ENCODE results near the gene KHSRP. TPM values are rescaled to one million over a fixed set of nuclear protein-coding genes. Genes with fewer than 3 reads are reported as not detected.

The KHSRP gene
- total RNA-seq, 1 donor from 2014 or later, result 102 TPM

GRCh38 chr19:6450166-6450565 lies 25.6 kb upstream of the KHSRP start:
- Histone ChIP-seq H3K27me3 (no peaks in the 10 kb centered on the region), H3K27ac (no peak overlapping the region), H3K4me3 (no peak overlapping the region), H3K36me3 (peaks cover 3 to 24% of the 10 kb centered on the region in 2 donors), H3K9me3 (peaks cover 10% of the 10 kb centered on the region), H3K4me1 (no peaks in the 10 kb centered on the region)
- TF ChIP-seq POLR2AphosphoS5 (IDR thresholded peaks at IDR 0.05; ENCODE audit: insufficient read depth in 1 of 2, low read depth in 1 of 2) (no peak), POLR2A (IDR thresholded peaks at IDR 0.05) (no peak), CTCF (IDR thresholded peaks at IDR 0.05) (no peak)
- DNase-seq (ENCODE audit: extremely low spot score in 2 of 2), result no peak
- intact Hi-C loops (cut with DNase I), result no loop called here

- no peak overlapping the region for H3K4me3 ChIP-seq
- TF ChIP-seq POLR2A (IDR thresholded peaks at IDR 0.05), result no peak
- no peak for TF ChIP-seq POLR2AphosphoS5 (IDR thresholded peaks at IDR 0.05; ENCODE audit: insufficient read depth in 1 of 2, low read depth in 1 of 2)
- no peak for TF ChIP-seq CTCF (IDR thresholded peaks at IDR 0.05)
- H3K9me3 ChIP-seq, result no peaks in the 10 kb centered on the region
- no peaks in the 10 kb centered on the region for H3K4me1 ChIP-seq
- no peaks in the 10 kb centered on the region for H3K27me3 ChIP-seq
- no peak for DNase-seq (ENCODE audit: extremely low spot score in 2 of 2)
- H3K36me3 ChIP-seq, result peaks cover 0 to 3% of the 10 kb centered on the region in 2 donors
- intact Hi-C loops (cut with DNase I), result no loop called here
- H3K27ac ChIP-seq, result no peak overlapping the region
These were observed 23.4 kb upstream of the KHSRP start for GRCh38 chr19:6448045-6448444.

GRCh38 chr19:6446452-6446851 lies 21.8 kb upstream of the KHSRP start:
- Histone ChIP-seq H3K27ac (no peak overlapping the region), H3K4me1 (no peaks in the 10 kb centered on the region), H3K36me3 (no peaks in the 10 kb centered on the region), H3K4me3 (no peak overlapping the region), H3K9me3 (no peaks in the 10 kb centered on the region), H3K27me3 (no peaks in the 10 kb centered on the region)
- TF ChIP-seq POLR2A (IDR thresholded peaks at IDR 0.05) (no peak), POLR2AphosphoS5 (IDR thresholded peaks at IDR 0.05; ENCODE audit: insufficient read depth in 1 of 2, low read depth in 1 of 2) (no peak), CTCF (IDR thresholded peaks at IDR 0.05) (no peak)
- intact Hi-C loops (cut with DNase I), result no loop called here
- DNase-seq (ENCODE audit: extremely low spot score in 2 of 2), result no peak

GRCh38 chr19:6443986-6444385 lies 19.4 kb upstream of the KHSRP start:
- Histone ChIP-seq H3K27me3 (no peaks in the 10 kb centered on the region), H3K4me1 (no peaks in the 10 kb centered on the region), H3K4me3 (no peak overlapping the region), H3K9me3 (no peaks in the 10 kb centered on the region), H3K36me3 (no peaks in the 10 kb centered on the region), H3K27ac (no peak overlapping the region)
- intact Hi-C loops (cut with DNase I), result no loop called here
- TF ChIP-seq CTCF (IDR thresholded peaks at IDR 0.05), result no peak
- no peak for TF ChIP-seq POLR2AphosphoS5 (IDR thresholded peaks at IDR 0.05; ENCODE audit: insufficient read depth in 1 of 2, low read depth in 1 of 2)
- TF ChIP-seq POLR2A (IDR thresholded peaks at IDR 0.05), result no peak
- DNase-seq (ENCODE audit: extremely low spot score in 2 of 2), result no peak

GRCh38 chr19:6442087-6442688 lies 17.6 kb upstream of the KHSRP start:
- no peak for TF ChIP-seq POLR2AphosphoS5 (IDR thresholded peaks at IDR 0.05; ENCODE audit: insufficient read depth in 1 of 2, low read depth in 1 of 2)
- TF ChIP-seq POLR2A (IDR thresholded peaks at IDR 0.05), result no peak
- TF ChIP-seq CTCF (IDR thresholded peaks at IDR 0.05), result no peak
- DNase-seq (ENCODE audit: extremely low spot score in 2 of 2), result no peak
- intact Hi-C loops (cut with DNase I), result no loop called here
- Histone ChIP-seq H3K27me3 (no peaks in the 10 kb centered on the region), H3K36me3 (no peaks in the 10 kb centered on the region), H3K4me1 (no peaks in the 10 kb centered on the region), H3K4me3 (no peak overlapping the region), H3K9me3 (no peaks in the 10 kb centered on the region), H3K27ac (no peak overlapping the region)

Data from vagina (tissue), 2 donors.